SU-DHL-6 (cell line): Measurements from ENCODE around the gene PRKAR2B.

Experiments
- H2AFZ ChIP-seq: fragments of 200-600 bp; sonication (generic); 2 replicates; pipeline ENCODE4 v1.6.1; 2014; ENCODE audit warnings: low read depth, mild to moderate bottlenecking, moderate library complexity, mixed read lengths, antibody characterized with exemption, low read length; ENCODE audit not compliant: severe bottlenecking
- H3F3A ChIP-seq: fragments of 200-600 bp; shearing (Covaris generic); 2 replicates; pipeline ENCODE4 v1.6.0; 2016; ENCODE audit warnings: antibody characterized with exemption, mild to moderate bottlenecking; ENCODE audit not compliant: insufficient read depth
- H3K27ac ChIP-seq: fragments of 200-600 bp; sonication (generic); 2 replicates; pipeline ENCODE4 v1.5.1; 2016; ENCODE audit warnings: low read depth, mild to moderate bottlenecking, low read length, moderate library complexity, mixed read lengths
- H3K27me3 ChIP-seq: fragments of 200-600 bp; sonication (generic), shearing (Covaris generic); 2 replicates; pipeline ENCODE4 v1.6.0; 2014; ENCODE audit warnings: mild to moderate bottlenecking, low read length
- H3K36me3 ChIP-seq: fragments of 200-600 bp; sonication (generic); 2 replicates; pipeline ENCODE4 v1.6.1; 2014; ENCODE audit warnings: mild to moderate bottlenecking, low read length, mixed read lengths
- H3K4me2 ChIP-seq: fragments of 300-600, 200-600 bp; shearing (Covaris generic), sonication (generic); 2 replicates; pipeline ENCODE4 v1.6.0; 2014; ENCODE audit warnings: low read length, low read depth, mild to moderate bottlenecking; ENCODE audit not compliant: poor library complexity, severe bottlenecking
- H3K4me3 ChIP-seq: fragments of 200-600 bp; sonication (generic); 2 replicates; pipeline ENCODE4 v1.5.1; 2014; ENCODE audit warnings: antibody characterized with exemption, low read length, mild to moderate bottlenecking, mixed read lengths; ENCODE audit not compliant: insufficient read depth, poor library complexity, severe bottlenecking
- H3K79me2 ChIP-seq: fragments of 200-600 bp; sonication (generic); 2 replicates; pipeline ENCODE4 v1.6.1; 2014; ENCODE audit warnings: mild to moderate bottlenecking, low read length, moderate library complexity; ENCODE audit not compliant: insufficient read depth
- H3K9ac ChIP-seq: fragments of 200-600 bp; sonication (generic); 2 replicates; pipeline ENCODE4 v1.7.0; 2014; ENCODE audit warnings: mild to moderate bottlenecking, low read length
- H3K9me2 ChIP-seq: fragments of 200-600 bp; sonication (generic); replicated peaks from 2 replicates; pipeline ENCODE4 v1.6.1; 2014; ENCODE audit warnings: low read length; ENCODE audit not compliant: insufficient read depth
- H3K9me3 ChIP-seq: fragments of 200-600 bp; sonication (generic); 2 replicates; pipeline ENCODE4 v1.6.1; 2014; ENCODE audit warnings: low read length, mixed read lengths; ENCODE audit not compliant: insufficient read depth
- H4K20me1 ChIP-seq: fragments of 200-600 bp; sonication (generic); 2 replicates; pipeline ENCODE4 v1.6.1; 2014; ENCODE audit warnings: low read depth, mild to moderate bottlenecking, antibody characterized with exemption, low read length, moderate library complexity, mixed read lengths
- CTCF ChIP-seq: fragments of 200-600 bp; sonication (generic); IDR thresholded peaks from one replicate; pipeline ENCODE4 v1.5.1; 2017; ENCODE audit warnings: antibody characterized with exemption, mild to moderate bottlenecking, low read length, moderate library complexity; ENCODE audit not compliant: insufficient read depth, poor library complexity, severe bottlenecking
- EZH2phosphoT487 ChIP-seq: fragments of 200-600 bp; sonication (generic), shearing (Covaris generic); conservative IDR thresholded peaks from 2 replicates; pipeline ENCODE4 v1.6.1; 2018; ENCODE audit warnings: mild to moderate bottlenecking, antibody characterized with exemption, low read length, moderate library complexity, mixed read lengths

PRKAR2B gene

GRCh38 chr7:107021600-107021999, 22.9 kb upstream of the PRKAR2B start:
- Histone ChIP-seq H4K20me1 (no peaks in the 10 kb centered on the region), H3K4me3 (no peak overlapping the region), H3K36me3 (no peaks in the 10 kb centered on the region), H3K4me2 (no peak overlapping the region), H3K27me3 (no peaks in the 10 kb centered on the region), H3F3A (no peaks in the 10 kb centered on the region), H2AFZ (no peak overlapping the region), H3K9me3 (no peaks in the 10 kb centered on the region), H3K9ac (no peak overlapping the region), H3K27ac (no peak overlapping the region), H3K79me2 (no peaks in the 10 kb centered on the region), H3K9me2 (no peaks in the 10 kb centered on the region)
- no peak for TF ChIP-seq CTCF
- TF ChIP-seq EZH2phosphoT487, result no peak

- Histone ChIP-seq H3K27ac (no peak overlapping the region), H3K36me3 (no peaks in the 10 kb centered on the region), H3K9me3 (no peaks in the 10 kb centered on the region), H2AFZ (no peak overlapping the region), H4K20me1 (no peaks in the 10 kb centered on the region), H3K4me2 (no peak overlapping the region), H3K79me2 (no peaks in the 10 kb centered on the region), H3F3A (no peaks in the 10 kb centered on the region), H3K4me3 (no peak overlapping the region), H3K9ac (no peak overlapping the region), H3K9me2 (no peaks in the 10 kb centered on the region), H3K27me3 (no peaks in the 10 kb centered on the region)
- TF ChIP-seq EZH2phosphoT487 (no peak), CTCF (no peak)
These were observed 20.9 kb upstream of the PRKAR2B start for GRCh38 chr7:107023522-107024151.

- TF ChIP-seq CTCF (no peak), EZH2phosphoT487 (no peak)
- no peaks in the 10 kb centered on the region for H4K20me1 ChIP-seq
- no peaks in the 10 kb centered on the region for H3K27me3 ChIP-seq
- H2AFZ ChIP-seq, result no peak overlapping the region
- no peak overlapping the region for H3K4me3 ChIP-seq
- no peaks in the 10 kb centered on the region for H3K79me2 ChIP-seq
- H3K9me2 ChIP-seq, result no peaks in the 10 kb centered on the region
- no peak overlapping the region for H3K9ac ChIP-seq
- no peak overlapping the region for H3K27ac ChIP-seq
- H3K4me2 ChIP-seq, result no peak overlapping the region
- no peaks in the 10 kb centered on the region for H3F3A ChIP-seq
- no peaks in the 10 kb centered on the region for H3K36me3 ChIP-seq
- no peaks in the 10 kb centered on the region for H3K9me3 ChIP-seq
These were observed 19.6 kb upstream of the PRKAR2B start for GRCh38 chr7:107024906-107025305.
